Esophagus squamous epithelium (tissue), 5 donors: Measurements from ENCODE around the gene HES1. TPM values are rescaled to one million over a fixed set of nuclear protein-coding genes. Genes with fewer than 3 reads are reported as not detected.

Experiments used
- DNase-seq: peaks from one replicate; lab custom pipeline; 2025; lab: John Stamatoyannopoulos, UW
- H3K27ac ChIP-seq, 4 donors: fragments of 200-600 bp; sonication (generic); one replicate each; pipeline ENCODE4 v1.5.1; 2016 to 2019; ENCODE audit warnings: mild to moderate bottlenecking in 1 of 4
- H3K27me3 ChIP-seq, 4 donors: fragments of 200-600 bp; sonication (generic); 1 replicate in 3 of 4; 2 replicates in 1 of 4; pipeline versions ENCODE4 v1.5.1 to v1.6.0; 2017 to 2021; ENCODE audit warnings: antibody characterized with exemption in 1 of 4
- H3K36me3 ChIP-seq, 3 donors: fragments of 200-600 bp; sonication (generic); one replicate each; pipeline ENCODE4 v1.5.1; 2016 to 2019
- H3K4me1 ChIP-seq, 3 donors: fragments of 200-600 bp; sonication (generic); one replicate each; pipeline ENCODE4 v1.5.1; 2017 to 2019
- H3K4me3 ChIP-seq, 4 donors: fragments of 200-600 bp; sonication (generic); 1 replicate in 3 of 4; 2 replicates in 1 of 4; pipeline ENCODE4 v1.5.1; 2016 to 2019; ENCODE audit warnings: mild to moderate bottlenecking in 2 of 4, moderate library complexity in 1 of 4
- H3K9me3 ChIP-seq, 3 donors: fragments of 200-600 bp; sonication (generic); one replicate each; pipeline ENCODE4 v1.5.1; 2016 to 2019
- CTCF ChIP-seq, 6 experiments: fragments of 450-650 bp in 4 of 6; fragments of 200-600 bp in 2 of 6; sonication (generic) in 2 of 6; IDR thresholded peaks; one replicate each; pipeline ENCODE4 v1.5.1; 2016 to 2019; ENCODE audit warnings: antibody characterized with exemption in 6 of 6, mild to moderate bottlenecking in 4 of 6, moderate library complexity in 4 of 6
- POLR2A ChIP-seq, 4 donors: fragments of 450-650 bp; IDR thresholded peaks; one replicate each; pipeline ENCODE4 v1.6.1; 2017; ENCODE audit warnings: antibody characterized with exemption in 4 of 4, mild to moderate bottlenecking in 4 of 4, moderate library complexity in 3 of 4
- WGBS, 2 donors: methylation state at CpG; one replicate each; pipeline ENCODE4 v1.1.5; 2018; 5-methylcytosine and 5-hydroxymethylcytosine counted together
- intact Hi-C: fragments of 100-400 bp; cut with DNase I; formaldehyde crosslinking; loops from one replicate; pipeline ENCODE4 v1.15.0; 2022
- total RNA-seq, 4 donors: library from RNA; depleted of rRNA; stranded (reverse); fragments of >200 nt; gene quantifications; one replicate each; pipeline ENCODE4 v1.1.0, GENCODE V29; 2016
- donor health status: DM: yes; HTN: yes; CAD: no.

HES1 gene
- total RNA-seq, 4 donors from 2014 or later, result 38.6 to 92.1 (median 75.4) TPM

GRCh38 chr3:194169595-194169994 lies 33.6 kb downstream of the HES1 start:
- Histone ChIP-seq H3K36me3 (no peaks in the 10 kb centered on the region), H3K4me1 (peaks cover 0 to 18% (median 7%) of the 10 kb centered on the region in 3 donors), H3K4me3 (no peak overlapping the region), H3K27ac (no peak overlapping the region), H3K27me3 (peaks cover 0 to 12% (median 0%) of the 10 kb centered on the region in 4 donors), H3K9me3 (no peaks in the 10 kb centered on the region)
- DNase-seq, result no peak
- no peak for TF ChIP-seq CTCF (IDR thresholded peaks at IDR 0.05)
- TF ChIP-seq POLR2A (IDR thresholded peaks at IDR 0.05), result no peak
- 87 to 89% methylated on average over 9 to 10 of the region's 10 CpGs for WGBS, 2 donors
- intact Hi-C loops, result no loop called here

- intact Hi-C loops, result no loop called here
- TF ChIP-seq POLR2A (IDR thresholded peaks at IDR 0.05) (no peak), CTCF (IDR thresholded peaks at IDR 0.05) (no peak)
- no peak overlapping the region for H3K27ac ChIP-seq
Measured at GRCh38 chr3:194170793-194171192, 34.8 kb downstream of the HES1 start.

GRCh38 chr3:194174406-194174805 lies 38.5 kb downstream of the HES1 start:
- Histone ChIP-seq H3K36me3 (no peaks in the 10 kb centered on the region), H3K4me1 (peaks cover 0 to 26% (median 6%) of the 10 kb centered on the region in 3 donors), H3K9me3 (no peaks in the 10 kb centered on the region), H3K27ac (no peak overlapping the region), H3K27me3 (peaks cover 0 to 13% (median 0%) of the 10 kb centered on the region in 4 donors), H3K4me3 (no peak overlapping the region)
- TF ChIP-seq POLR2A (IDR thresholded peaks at IDR 0.05), result no peak
- no peak for TF ChIP-seq CTCF (IDR thresholded peaks at IDR 0.05)
- 74 to 92% methylated on average over 4 of the region's 4 CpGs for WGBS, 2 donors
- intact Hi-C loops, result no loop called here
- DNase-seq, result no peak

More at GRCh38 chr3:194170793-194171192, 34.8 kb downstream of the HES1 start:
- Histone ChIP-seq H3K36me3 (no peaks in the 10 kb centered on the region), H3K9me3 (no peaks in the 10 kb centered on the region), H3K4me3 (no peak overlapping the region), H3K4me1 (peaks cover 0 to 18% (median 7%) of the 10 kb centered on the region in 3 donors), H3K27me3 (peaks cover 0 to 17% (median 0%) of the 10 kb centered on the region in 4 donors)
- 69 to 84% methylated on average over 2 of the region's 2 CpGs for WGBS, 2 donors
- no peak for DNase-seq

- DNase-seq, result no peak
- 79 to 92% methylated on average over 6 of the region's 6 CpGs for WGBS, 2 donors
- H3K27ac ChIP-seq, result no peak overlapping the region
- H3K4me1 ChIP-seq, result peaks cover 0 to 26% (median 6%) of the 10 kb centered on the region in 3 donors
- H3K27me3 ChIP-seq, result peaks cover 0 to 8% (median 0%) of the 10 kb centered on the region in 4 donors
- TF ChIP-seq CTCF (IDR thresholded peaks at IDR 0.05) (no peak), POLR2A (IDR thresholded peaks at IDR 0.05) (no peak)
- intact Hi-C loops, result no loop called here
- no peaks in the 10 kb centered on the region for H3K36me3 ChIP-seq
- H3K9me3 ChIP-seq, result no peaks in the 10 kb centered on the region
- no peak overlapping the region for H3K4me3 ChIP-seq
Measured at GRCh38 chr3:194174980-194175379, 39.0 kb downstream of the HES1 start.

GRCh38 chr3:194176274-194176991 lies 40.5 kb downstream of the HES1 start:
- TF ChIP-seq POLR2A (IDR thresholded peaks at IDR 0.05), result no peak
- TF ChIP-seq CTCF (IDR thresholded peaks at IDR 0.05), result no peak
- DNase-seq, result no peak
- Histone ChIP-seq H3K27me3 (peaks cover 0 to 7% (median 0%) of the 10 kb centered on the region in 4 donors), H3K27ac (no peak overlapping the region), H3K4me1 (peaks cover 0 to 26% (median 6%) of the 10 kb centered on the region in 3 donors), H3K4me3 (no peak overlapping the region), H3K9me3 (no peaks in the 10 kb centered on the region), H3K36me3 (no peaks in the 10 kb centered on the region)
- intact Hi-C loops, result no loop called here
- WGBS, 2 donors, result 75 to 77% methylated on average over 18 of the region's 18 CpGs
